Activated T-helper 17 cell treated with anti-CD3 and anti-CD28 coated beads, Interleukin-2, amount 50 U/mL, for 72 hours (primary cell): ENCODE data around the gene GNA12. TPM values are rescaled to one million over a fixed set of nuclear protein-coding genes. Genes with fewer than 3 reads are reported as not detected.
"Not testable (repeated sequence)": the region's sequence is repeated elsewhere in the genome, so short reads cannot be mapped to it uniquely, and the experiment has no call there.

Experiments
- ATAC-seq: fragments of 150-1000 bp; cut with Tn5 transposase; replicated peaks from 2 replicates; pipeline ENCODE4 v1.10.0; 2021; ENCODE audit warnings: mild to moderate bottlenecking, moderate library complexity
- H3K27ac Mint-ChIP-seq: one replicate; pipeline ENCODE4 v1.8.0; 2022; ENCODE audit warnings: mixed read lengths
- H3K27me3 Mint-ChIP-seq: one replicate; pipeline ENCODE4 v1.8.0; 2022; ENCODE audit warnings: mixed read lengths
- H3K36me3 Mint-ChIP-seq: one replicate; pipeline ENCODE4 v1.8.0; 2022; ENCODE audit warnings: low read depth, mild to moderate bottlenecking, mixed read lengths
- H3K4me1 Mint-ChIP-seq: one replicate; pipeline ENCODE4 v1.8.0; 2022; ENCODE audit warnings: mixed read lengths
- H3K4me3 Mint-ChIP-seq: one replicate; pipeline ENCODE4 v1.8.0; 2022; ENCODE audit warnings: mild to moderate bottlenecking, mixed read lengths
- H3K9me3 Mint-ChIP-seq: one replicate; pipeline ENCODE4 v1.8.0; 2022; ENCODE audit warnings: mixed read lengths
- total RNA-seq, 2 donors: library from RNA; stranded (reverse); gene quantifications; one replicate each; pipeline ENCODE4 v1.2.3, GENCODE V29; 2022

The GNA12 gene
- total RNA-seq, 2 donors from 2014 or later = 15.4 to 17.4 TPM

DNA sequence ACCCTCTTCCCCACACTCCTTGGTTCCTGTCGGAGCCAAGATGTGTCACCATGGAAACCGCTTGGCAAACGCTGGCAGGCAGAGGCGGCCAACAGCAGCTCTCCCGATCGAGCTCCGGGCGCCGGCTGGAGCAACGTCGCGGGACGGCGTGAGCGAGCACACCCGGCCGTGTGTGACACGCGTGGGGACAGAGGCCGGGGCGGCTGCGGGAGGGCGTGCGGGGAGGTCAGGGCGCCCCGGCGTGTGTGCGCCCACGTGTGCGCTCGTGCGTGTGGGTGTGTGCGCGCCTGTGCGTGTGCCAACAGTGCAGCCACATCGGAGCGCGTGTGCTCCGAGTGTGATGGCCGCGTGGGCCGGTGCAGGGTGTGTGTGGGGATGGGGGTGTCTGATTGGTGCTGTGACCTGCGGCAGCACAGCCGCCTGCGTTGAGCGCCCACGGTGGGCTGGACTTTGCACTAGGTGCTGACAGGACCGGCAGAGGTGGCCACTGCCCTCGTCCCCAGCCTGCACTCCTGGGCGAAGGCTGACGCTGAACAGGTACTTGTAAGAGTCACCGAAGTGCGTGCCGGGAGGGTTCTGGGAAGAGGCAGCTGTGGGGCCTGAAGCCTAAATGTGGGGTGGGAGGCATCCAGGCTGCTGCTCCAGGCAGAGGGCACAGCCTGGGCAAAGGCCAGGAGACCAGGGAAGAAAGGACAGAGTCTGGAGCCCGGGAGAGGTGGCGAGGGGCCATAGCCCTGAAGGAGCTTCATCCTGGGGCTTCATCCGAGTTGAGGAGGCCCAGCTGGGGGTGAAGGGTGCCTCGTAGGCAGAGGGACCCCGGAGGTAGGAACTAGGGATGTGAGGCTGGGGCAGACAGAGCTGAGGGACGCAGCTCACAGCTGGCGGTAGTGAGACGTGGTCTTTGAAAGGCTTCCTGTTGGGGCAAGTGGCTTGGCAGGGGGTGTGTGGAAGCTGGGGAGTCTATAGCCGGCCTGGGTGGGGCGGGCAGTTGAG is 164.7 kb downstream of the GNA12 start:
- not testable (repeated sequence) for H3K4me3 Mint-ChIP-seq, ATAC-seq, H3K4me1 Mint-ChIP-seq, H3K27me3 Mint-ChIP-seq, H3K36me3 Mint-ChIP-seq, H3K9me3 Mint-ChIP-seq
- H3K27ac Mint-ChIP-seq = peak overlapping the region; percentile 25

DNA sequence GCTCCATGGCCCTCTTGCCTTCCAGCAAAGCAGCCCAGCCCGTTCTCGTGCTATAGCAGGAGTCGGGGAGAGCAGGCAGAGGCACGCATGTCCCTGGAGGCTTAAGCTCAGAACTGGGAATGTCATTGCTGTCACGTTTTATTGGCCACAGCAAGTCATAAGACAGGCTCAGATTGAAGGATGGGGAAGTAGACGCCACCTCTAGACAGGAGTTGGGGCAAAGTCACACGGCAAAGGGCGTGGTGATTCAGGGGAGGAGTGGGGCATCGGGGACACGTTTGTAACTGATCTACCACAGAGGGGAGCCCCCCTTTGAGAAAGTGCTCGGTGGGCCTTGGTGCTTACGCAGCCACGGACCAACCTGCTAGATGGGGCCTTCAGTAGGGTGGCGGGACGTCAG is 165.7 kb downstream of the GNA12 start:
- not testable (repeated sequence) for H3K4me1 Mint-ChIP-seq, H3K9me3 Mint-ChIP-seq, H3K4me3 Mint-ChIP-seq, H3K27me3 Mint-ChIP-seq, ATAC-seq, H3K27ac Mint-ChIP-seq, H3K36me3 Mint-ChIP-seq

Other genes with a start within 250 kb of the GNA12 start
- gene TTYH3, start 212.3 kb downstream of the GNA12 start, total RNA-seq = 10 to 100 TPM; 14.3 to 17.9 TPM
- gene AMZ1, start 156.1 kb downstream of the GNA12 start, total RNA-seq = under 1 TPM in 1 of 2 donors, not detected in 1; 0.69 TPM
- gene CARD11, start 199.6 kb upstream of the GNA12 start, total RNA-seq = 100 to 1,000 TPM in 1 of 2 donors, 10 to 100 TPM in 1; 98.7 to 112 TPM